ENCODE measurements around the gene TEAD3.

TEAD3 gene

DNA sequence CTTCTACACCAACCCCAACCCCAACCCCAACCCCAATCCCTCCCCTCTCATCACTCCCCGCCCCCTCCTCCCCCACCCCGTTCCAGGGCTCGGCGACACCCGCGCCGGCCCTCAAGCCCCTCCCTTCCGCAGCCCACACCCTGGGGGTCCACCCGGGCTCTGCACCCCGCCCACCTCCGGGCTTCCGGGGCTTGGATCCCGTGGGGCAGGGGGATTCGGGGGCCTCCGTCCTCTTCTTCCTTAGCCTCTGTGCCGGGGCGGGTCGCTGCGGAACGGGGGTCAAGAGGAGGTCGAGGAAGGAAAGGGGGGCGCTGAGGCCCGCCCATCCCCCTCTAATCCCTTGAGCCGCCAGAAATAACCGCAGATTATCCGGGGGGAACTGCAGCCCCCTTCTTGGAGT, 15.1 kb upstream of the TEAD3 start:
- DNase-seq = no peak

GRCh38 chr6:35511562-35511941, 14.7 kb upstream of the TEAD3 start:
- no peak for DNase-seq

DNA sequence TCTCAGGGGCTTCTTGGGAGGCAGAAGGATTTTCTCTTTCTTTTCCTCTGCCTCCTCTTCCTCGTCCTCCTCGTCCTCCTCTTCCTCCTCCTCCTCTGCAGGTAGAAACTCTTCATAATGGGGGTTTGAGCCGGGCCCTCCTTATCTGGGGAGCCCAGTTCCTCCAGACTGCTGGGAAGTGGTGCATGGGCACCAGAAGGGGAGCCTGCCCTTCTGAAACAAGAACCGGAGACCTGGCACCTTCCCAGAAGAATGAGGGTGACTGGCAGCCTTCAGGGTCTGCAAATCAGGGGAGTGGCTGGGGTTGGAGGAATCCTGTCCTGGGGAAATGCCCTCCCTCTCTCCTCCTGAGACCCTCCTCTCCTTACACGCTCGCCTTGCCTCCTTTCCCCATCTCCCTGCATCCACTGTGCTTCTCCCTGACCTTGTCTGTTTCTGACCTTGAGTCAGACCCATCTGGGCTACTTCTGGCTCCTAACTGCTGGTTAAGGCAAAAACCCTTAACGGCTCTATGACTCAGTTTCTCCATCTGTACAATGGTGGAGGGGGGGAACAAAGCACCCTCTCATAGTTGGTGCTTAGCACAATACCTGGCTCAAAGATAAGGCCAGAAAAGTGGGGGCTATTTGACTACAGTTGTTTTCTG, 14.2 kb upstream of the TEAD3 start:
- DNase-seq = no peak

- DNase-seq = no peak
Measured at GRCh38 chr6:35508542-35508941, 11.7 kb upstream of the TEAD3 start.

DNA sequence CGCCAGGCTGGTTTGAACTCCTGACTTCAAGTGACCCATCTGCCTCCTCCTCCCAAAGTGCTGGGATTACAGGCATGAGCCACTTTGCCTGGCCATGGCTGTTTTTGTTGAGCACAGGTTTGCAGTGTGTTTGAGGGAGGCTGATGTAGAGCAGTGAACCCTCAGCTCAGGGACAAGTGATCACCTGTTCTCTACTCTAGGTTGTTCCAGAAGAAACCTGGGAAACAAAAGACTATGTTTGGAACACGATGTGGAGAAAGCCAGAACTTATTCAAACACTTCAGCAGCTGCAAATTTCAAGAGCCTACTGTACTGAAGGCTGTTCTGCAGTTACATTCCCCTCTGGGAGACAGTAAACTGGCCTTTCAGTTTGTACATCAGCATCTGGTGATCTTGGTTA, 11.1 kb upstream of the TEAD3 start:
- DNase-seq = no peak

GRCh38 chr6:35507221-35507620, 10.3 kb upstream of the TEAD3 start:
- DNase-seq = no peak

DNA sequence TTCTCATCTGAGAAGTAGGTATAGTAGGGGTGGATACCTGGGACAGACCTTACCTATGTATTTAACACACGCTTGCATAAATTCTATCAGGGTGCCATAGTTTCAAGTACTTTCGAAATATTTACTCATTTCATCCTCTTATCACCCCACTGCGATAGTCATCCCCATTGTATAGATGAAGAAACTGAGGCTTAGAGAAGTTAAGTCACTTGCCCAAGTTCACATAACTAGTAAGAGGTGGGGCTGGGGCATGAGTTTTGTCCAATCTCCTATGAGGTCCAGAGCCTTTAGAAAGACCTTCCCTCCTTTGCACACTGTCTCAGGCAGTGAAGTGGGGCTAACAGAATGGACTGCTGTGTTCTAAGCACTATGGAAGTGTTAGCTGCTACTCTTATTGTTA, 9.7 kb upstream of the TEAD3 start:
- DNase-seq = no peak

DNA sequence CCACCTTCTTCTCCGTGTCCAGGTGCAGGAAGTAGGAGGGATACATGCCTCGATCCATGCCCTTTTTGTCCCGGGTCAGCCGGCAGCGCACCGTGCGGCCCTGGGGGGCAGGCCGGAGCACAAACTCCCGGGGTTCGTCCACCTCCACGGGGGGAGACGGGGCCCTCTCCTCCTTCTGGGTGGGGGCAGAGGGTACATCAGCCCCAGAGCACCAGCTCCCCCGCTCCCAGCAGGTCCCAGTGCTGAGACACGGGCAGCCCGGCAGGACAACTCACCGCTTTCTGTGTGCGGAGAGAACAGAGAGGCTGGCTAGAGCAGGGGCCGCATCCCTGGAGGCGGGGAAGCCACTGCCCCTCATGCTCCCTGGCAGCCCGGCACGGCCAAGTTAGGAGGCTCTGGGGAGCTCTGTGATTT, 9.1 kb upstream of the TEAD3 start:
- DNase-seq = no peak

- DNase-seq = no peak
Measured at GRCh38 chr6:35503534-35503933, 6.7 kb upstream of the TEAD3 start.

DNA sequence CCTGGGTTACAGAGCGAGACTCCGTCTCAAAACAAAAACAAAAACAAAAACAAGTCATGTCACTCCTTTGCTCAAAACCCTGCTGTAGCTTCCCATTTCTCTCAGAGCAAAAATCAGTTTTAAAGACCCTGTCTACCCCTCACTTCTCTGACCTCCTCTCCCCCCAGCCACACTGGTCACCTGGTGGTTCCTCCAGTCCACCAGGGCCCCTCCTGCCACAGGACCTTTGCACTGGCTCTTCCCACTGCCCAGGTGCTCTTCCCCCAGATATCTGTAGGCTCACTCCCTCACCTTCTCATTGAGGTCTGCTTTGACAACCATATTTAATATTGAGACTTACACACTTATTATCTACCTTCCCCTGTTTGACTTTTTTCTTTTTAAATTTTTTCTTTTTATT, 4.9 kb upstream of the TEAD3 start:
- no peak for DNase-seq

- DNase-seq = no peak
Measured at GRCh38 chr6:35500782-35501181, 3.9 kb upstream of the TEAD3 start.

DNA sequence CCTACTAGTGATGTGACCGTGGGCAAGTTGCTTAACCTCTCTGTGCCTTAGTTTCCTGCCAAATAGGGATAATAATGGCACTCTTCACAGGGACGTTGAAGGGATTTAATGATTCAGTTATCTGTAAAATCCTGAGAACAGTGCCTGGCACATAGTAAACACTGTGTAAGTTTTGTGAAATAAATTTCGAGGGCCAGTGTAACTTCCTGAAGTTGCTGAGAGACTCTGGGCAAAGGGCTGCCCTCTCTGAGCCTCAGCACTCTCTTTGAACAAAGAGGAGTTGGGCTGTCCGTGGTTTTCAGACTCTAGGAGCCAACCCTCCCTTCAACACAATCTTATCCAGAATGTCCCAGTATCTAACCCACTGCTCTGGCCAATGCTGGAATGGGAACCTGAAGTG, 2.5 kb upstream of the TEAD3 start:
- DNase-seq = no peak

- DNase-seq = no peak
Measured at GRCh38 chr6:35498422-35499067, 1.7 kb upstream of the TEAD3 start.

- DNase-seq = no peak
Measured at GRCh38 chr6:35497571-35498421, 917 bp upstream of the TEAD3 start.

DNA sequence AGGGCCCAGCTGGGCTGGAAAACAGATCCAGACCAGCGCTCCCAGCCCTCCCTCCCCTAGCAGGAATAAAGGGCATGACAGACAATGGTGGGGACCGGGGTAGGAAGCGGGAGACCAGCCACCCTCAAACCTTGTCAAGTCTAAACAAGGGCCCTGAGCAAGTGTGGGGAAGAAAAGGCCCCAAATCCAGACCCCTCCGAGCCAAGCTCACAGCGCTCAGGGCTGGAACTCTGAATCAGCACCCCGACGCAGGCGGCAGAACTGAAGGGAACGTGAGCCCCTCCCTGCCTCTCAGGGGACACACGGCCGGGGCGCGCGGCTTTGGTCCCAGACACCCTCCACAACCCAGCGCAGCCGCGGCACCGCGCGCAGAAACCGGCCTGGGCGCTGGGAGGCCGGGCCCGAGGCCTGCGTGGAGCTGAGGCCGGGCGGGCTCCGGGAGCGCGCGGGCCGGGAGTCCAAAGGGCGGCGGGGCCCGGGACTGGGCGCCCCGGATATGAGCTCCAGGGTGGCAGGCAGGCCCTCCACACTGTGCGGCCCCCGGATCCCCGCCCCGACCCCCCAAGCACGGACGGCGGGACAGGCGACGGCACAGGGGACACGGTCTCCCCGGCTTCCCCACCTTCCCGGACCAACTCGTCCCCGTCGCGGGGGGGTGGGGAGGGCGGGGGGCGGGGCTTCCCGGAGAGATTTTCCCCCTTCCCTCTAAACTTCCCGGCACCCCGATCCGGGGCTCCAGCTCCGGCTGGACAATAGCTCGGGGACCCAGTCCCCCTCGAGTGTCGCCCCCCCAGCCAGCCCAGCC, 641 bp downstream of the TEAD3 start:
- DNase-seq = no peak

GRCh38 chr6:35495258-35496035, 1.4 kb downstream of the TEAD3 start:
- DNase-seq = no peak

- DNase-seq = no peak
Measured at GRCh38 chr6:35494161-35494563, 2.7 kb downstream of the TEAD3 start.

DNA sequence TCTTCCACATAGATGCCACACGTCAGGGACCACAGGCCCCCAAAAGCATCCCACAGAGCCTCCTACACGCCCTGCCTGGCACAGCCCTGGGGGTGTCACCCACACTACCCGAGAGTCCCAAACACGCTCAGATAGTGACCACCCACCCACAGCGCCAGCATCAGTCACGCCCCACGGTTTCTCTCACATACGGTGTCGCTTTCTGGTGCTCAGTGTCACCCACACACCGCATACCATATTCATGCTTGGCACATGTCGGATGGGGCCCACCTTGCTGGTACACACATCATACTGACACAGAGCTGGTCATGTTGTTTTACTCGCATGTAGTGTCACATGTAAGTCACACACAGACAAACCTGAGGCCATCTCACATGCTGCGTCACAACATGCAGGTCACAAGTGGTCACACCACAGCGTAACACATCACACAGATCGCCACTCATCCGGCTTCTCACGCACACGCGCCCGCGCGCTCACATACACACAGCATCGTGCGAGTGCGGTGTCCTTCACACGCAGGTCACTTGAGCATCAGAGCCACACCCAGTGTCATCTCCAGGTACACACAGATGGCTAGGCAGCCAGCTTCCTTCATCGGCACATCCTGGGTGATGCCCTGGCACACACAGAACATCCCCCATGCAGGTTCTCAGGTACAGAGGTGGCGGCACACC, 3.4 kb downstream of the TEAD3 start:
- no peak for DNase-seq

DNA sequence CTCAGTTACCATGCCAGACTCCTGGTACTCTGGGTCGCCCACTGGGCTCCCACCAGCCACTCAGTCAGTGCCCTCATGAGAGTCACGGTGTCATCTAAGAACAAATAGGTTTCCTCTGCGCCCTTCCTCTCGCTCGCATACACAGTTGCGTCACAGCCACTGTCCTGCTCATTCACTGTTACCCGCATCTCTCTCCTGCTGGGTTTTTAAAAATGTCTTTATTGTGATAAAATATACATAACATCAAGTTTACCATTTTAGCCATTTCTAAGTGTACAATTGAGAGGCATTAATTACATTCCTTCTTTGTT, 4.0 kb downstream of the TEAD3 start:
- DNase-seq = no peak

DNA sequence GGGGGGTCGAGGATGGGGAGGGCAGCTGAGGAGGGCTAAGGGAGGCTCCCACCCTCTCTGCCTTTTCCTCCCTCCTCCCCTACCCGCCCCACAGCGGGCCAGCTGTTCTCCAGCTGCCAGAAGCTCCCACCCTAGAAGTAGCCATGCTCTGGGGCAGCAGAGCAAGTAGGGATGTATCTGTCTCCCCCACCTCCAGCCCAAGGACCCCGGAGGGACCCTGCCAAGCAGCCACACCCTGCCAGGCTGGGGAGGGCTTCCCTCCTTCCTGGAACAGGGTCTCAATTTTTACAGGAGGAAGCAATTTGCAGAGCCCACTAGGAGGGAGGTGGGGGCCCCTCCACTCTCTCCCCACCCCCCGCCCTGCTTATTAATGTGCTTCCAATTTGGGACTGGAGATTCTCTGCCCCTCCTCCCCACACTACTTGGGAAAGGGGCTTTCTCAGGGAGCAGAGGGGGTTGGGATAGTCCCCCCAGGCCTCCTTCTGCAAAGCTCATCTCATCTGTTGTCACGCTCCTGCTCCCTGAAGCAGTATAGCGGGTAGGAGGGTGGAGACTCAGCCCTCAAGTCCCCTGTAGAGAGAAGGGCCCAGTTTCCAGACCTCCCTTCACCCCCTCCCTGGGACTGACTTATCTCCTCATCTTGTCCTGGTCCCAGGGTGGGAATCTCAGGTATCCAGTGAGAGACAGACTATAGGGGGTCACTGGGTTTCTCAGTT, 4.5 kb downstream of the TEAD3 start:
- no peak for DNase-seq

DNA sequence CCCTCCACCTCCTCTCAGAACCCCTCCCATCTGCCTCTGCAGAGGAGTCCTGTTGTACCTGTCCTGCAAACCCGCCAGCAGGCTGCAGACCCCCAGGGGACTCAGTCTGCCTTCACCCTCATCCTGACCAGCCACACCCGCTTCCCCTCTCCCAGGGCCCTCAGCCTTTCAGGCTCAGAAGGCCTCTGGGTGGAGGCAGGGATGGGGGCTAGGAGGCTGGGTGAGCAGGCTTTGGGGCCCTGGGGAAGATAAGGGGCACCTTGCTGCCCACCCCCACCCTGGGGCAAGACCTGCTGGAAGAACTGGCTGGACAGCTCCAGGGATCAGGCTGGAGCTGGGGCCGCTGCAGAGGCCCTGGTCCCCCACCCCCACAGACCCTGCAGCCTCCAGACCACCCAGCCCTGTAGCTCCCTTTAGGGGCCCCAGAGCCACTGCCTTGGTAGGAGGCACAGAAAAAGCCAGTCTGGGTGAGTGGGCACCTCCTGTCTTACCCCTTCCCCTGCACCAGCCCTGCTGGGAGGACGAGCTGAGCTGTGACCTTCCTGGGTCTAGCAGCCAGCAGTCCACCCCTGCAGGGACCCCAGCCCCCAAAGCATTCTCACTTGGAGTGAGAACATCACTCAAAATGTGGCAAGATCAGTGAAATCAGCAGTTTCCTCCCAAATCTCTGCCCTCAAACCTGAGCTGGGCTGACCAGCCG, 5.2 kb downstream of the TEAD3 start:
- no peak for DNase-seq

Data from NK-92 treated with Interleukin-12 subunit alpha and Interleukin-12 subunit beta, amount 100 ng/mL, for 24 hours (cell line).